Measurements from ENCODE around the gene HMHB1. TPM values are rescaled to one million over a fixed set of nuclear protein-coding genes. Genes with fewer than 3 reads are reported as not detected.

HMHB1 gene
- total RNA-seq, 1 experiment from 2014 or later = not detected

DNA sequence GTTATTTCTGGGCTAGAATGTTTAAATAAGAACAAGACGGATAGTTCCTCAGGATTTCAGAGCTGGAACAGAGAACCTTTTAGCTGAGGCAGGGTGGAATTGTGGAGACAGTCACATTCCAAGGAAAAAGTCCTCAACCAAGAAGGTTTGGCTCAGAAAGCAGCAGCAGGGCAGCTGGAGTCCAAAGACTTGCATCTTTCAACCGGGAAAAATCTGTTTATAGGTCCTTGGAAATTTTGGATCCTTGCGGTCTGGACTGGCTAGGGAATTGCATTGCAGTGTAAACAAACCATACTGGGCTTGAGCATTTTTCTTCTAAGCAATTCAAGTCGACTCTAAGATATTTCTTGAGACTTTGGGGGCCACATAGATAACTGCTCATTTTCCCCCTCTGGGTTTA lies 40.8 kb upstream of the HMHB1 start:
- Histone ChIP-seq H4K5ac (ENCODE audit: insufficient read length, low read depth, low read length) (no peak overlapping the region), H4K91ac (ENCODE audit: insufficient read length, low read depth, low read length) (no peak overlapping the region), H3K4me2 (ENCODE audit: insufficient read depth, insufficient read length, low read length) (no peak overlapping the region), H3K27me3 (ENCODE audit: insufficient read depth, low read length) (no peaks in the 10 kb centered on the region), H2BK12ac (ENCODE audit: insufficient read length, low read depth, low read length) (no peak overlapping the region), H3K4ac (ENCODE audit: low read depth, low read length) (no peak overlapping the region), H3K9ac (ENCODE audit: extremely low read depth, insufficient read length, low read length) (no peak overlapping the region), H3K56ac (ENCODE audit: insufficient read length, low read depth, low read length) (no peak overlapping the region), H4K8ac (replicated peaks; ENCODE audit: insufficient read length, low read depth, low read length) (no peak overlapping the region), H2AK5ac (ENCODE audit: insufficient read length, low read length) (no peak overlapping the region), H3K23me2 (ENCODE audit: insufficient read length, low read depth, low read length, poor library complexity, severe bottlenecking) (no peaks in the 10 kb centered on the region), H3K79me1 (ENCODE audit: insufficient read depth, low read depth, low read length, poor library complexity, severe bottlenecking) (no peaks in the 10 kb centered on the region), H3K23ac (ENCODE audit: insufficient read length, low read depth, low read length) (no peak overlapping the region), H3K27ac (ENCODE audit: insufficient read length, low read depth, low read length) (no peak overlapping the region), H2BK5ac (ENCODE audit: insufficient read length, low read length) (no peak overlapping the region), H2BK120ac (ENCODE audit: low read depth, low read length, poor library complexity, severe bottlenecking) (no peak overlapping the region), H3K4me1 (ENCODE audit: insufficient read depth, low read length) (no peaks in the 10 kb centered on the region), H2AFZ (ENCODE audit: low read length) (no peak overlapping the region), H3K79me2 (ENCODE audit: insufficient read depth, low read length) (no peaks in the 10 kb centered on the region), H3T11ph (ENCODE audit: low read length) (no peak overlapping the region), H2BK20ac (ENCODE audit: low read depth, low read length, poor library complexity, severe bottlenecking) (no peak overlapping the region), H3K18ac (ENCODE audit: insufficient read length, low read depth, low read length) (no peak overlapping the region), H3K14ac (ENCODE audit: insufficient read depth, low read length) (no peak overlapping the region), H2BK15ac (ENCODE audit: low read depth, low read length) (no peak overlapping the region), H3K9me3 (ENCODE audit: control insufficient read depth, low read depth, low read length) (no peaks in the 10 kb centered on the region), H4K20me1 (ENCODE audit: control insufficient read depth, insufficient read depth, insufficient read length) (no peaks in the 10 kb centered on the region)
- Mint-ChIP-seq H3K27ac (no peak overlapping the region; a peak in 2 of 7 replicates), H3K4me1 (peaks cover 3 to 4% of the 10 kb centered on the region in 2 experiments; a peak in 2 of 4 replicates), H3K4me3 (no peak overlapping the region), H3K9me3 (no peaks in the 10 kb centered on the region; a peak in 1 of 5 replicates), H3K27me3 (ENCODE audit: low read depth) (no peaks in the 10 kb centered on the region; the same call in 1 of the 2 replicates), H3K36me3 (ENCODE audit: insufficient read depth in 1 of 3, low read depth in 3 of 3) (no peaks in the 10 kb centered on the region; a peak in 1 of 7 replicates)
- DNase-seq = no peak
- no CpG with 5 or more reads among the region's 4 CpGs for WGBS (ENCODE audit: extremely low coverage, insufficient read length, low lambda C conversion rate)
- TF ChIP-seq, protein P1, sequence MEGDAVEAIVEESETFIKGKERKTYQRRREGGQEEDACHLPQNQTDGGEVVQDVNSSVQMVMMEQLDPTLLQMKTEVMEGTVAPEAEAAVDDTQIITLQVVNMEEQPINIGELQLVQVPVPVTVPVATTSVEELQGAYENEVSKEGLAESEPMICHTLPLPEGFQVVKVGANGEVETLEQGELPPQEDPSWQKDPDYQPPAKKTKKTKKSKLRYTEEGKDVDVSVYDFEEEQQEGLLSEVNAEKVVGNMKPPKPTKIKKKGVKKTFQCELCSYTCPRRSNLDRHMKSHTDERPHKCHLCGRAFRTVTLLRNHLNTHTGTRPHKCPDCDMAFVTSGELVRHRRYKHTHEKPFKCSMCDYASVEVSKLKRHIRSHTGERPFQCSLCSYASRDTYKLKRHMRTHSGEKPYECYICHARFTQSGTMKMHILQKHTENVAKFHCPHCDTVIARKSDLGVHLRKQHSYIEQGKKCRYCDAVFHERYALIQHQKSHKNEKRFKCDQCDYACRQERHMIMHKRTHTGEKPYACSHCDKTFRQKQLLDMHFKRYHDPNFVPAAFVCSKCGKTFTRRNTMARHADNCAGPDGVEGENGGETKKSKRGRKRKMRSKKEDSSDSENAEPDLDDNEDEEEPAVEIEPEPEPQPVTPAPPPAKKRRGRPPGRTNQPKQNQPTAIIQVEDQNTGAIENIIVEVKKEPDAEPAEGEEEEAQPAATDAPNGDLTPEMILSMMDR (conservative IDR thresholded peaks at IDR 0.05) = no peak

Data from H9 (cell line).